Activated naive CD4-positive, alpha-beta T cell treated with anti-CD3 and anti-CD28 coated beads, Interleukin-2, amount 50 U/mL, for 72 hours (primary cell): ENCODE data around the gene PBX4. TPM values are rescaled to one million over a fixed set of nuclear protein-coding genes. Genes with fewer than 3 reads are reported as not detected.
A peak's percentile ranks its signal among the peaks of the same experiment; 100 is the strongest.

Experiments used
- ATAC-seq, 2 donors: fragments of 150-1000 bp; cut with Tn5 transposase; 2 replicates each; pipeline ENCODE4 v1.10.0; 2021; ENCODE audit warnings: mild to moderate bottlenecking in 2 of 2, moderate library complexity in 2 of 2
- DNase-seq, 2 donors: peaks; one replicate each; pipeline ENCODE4 v3.0.0; 2021 to 2022; ENCODE audit warnings: low spot score in 2 of 2
- H3K27ac Mint-ChIP-seq, 2 donors: one replicate each; pipeline ENCODE4 v1.8.0; 2022; ENCODE audit warnings: mild to moderate bottlenecking in 2 of 2, mixed read lengths in 2 of 2
- H3K36me3 Mint-ChIP-seq, 2 donors: one replicate each; pipeline ENCODE4 v1.8.0; 2022; ENCODE audit warnings: mixed read lengths in 2 of 2
- H3K9me3 Mint-ChIP-seq, 2 donors: one replicate each; pipeline ENCODE4 v1.8.0; 2022; ENCODE audit warnings: mixed read lengths in 2 of 2
- total RNA-seq, 2 donors: library from RNA; stranded (reverse); gene quantifications; one replicate each; pipeline ENCODE4 v1.2.3, GENCODE V29; 2022

Gene PBX4
- total RNA-seq, 2 donors from 2014 or later = 27.6 to 37.3 TPM

GRCh38 chr19:19635313-19635702, 16.8 kb upstream of the PBX4 start:
- DNase-seq (no peak), ATAC-seq (no peak)
- Mint-ChIP-seq H3K9me3 (no peaks in the 10 kb centered on the region), H3K27ac (peak overlapping the region; percentile 58 to 92), H3K36me3 (peaks cover 9 to 29% of the 10 kb centered on the region in 2 donors)

GRCh38 chr19:19634516-19635312, 16.2 kb upstream of the PBX4 start:
- H3K36me3 Mint-ChIP-seq = peaks cover 9 to 29% of the 10 kb centered on the region in 2 donors
- H3K27ac Mint-ChIP-seq = peak overlapping the region; percentile 32 to 92
- H3K9me3 Mint-ChIP-seq = no peaks in the 10 kb centered on the region
- no peak for DNase-seq
- no peak for ATAC-seq

GRCh38 chr19:19633711-19634515, 15.4 kb upstream of the PBX4 start:
- peaks cover 9 to 29% of the 10 kb centered on the region in 2 donors for H3K36me3 Mint-ChIP-seq
- H3K9me3 Mint-ChIP-seq = no peaks in the 10 kb centered on the region
- ATAC-seq (no peak), DNase-seq (no peak)
- peak overlapping the region; percentile 24 to 32 for H3K27ac Mint-ChIP-seq

- peaks cover 9 to 25% of the 10 kb centered on the region in 2 donors for H3K36me3 Mint-ChIP-seq
Observed at GRCh38 chr19:19632661-19633060, 14.2 kb upstream of the PBX4 start.

GRCh38 chr19:19631346-19631745, 12.9 kb upstream of the PBX4 start:
- Mint-ChIP-seq H3K9me3 (no peaks in the 10 kb centered on the region), H3K36me3 (peaks cover 22 to 35% of the 10 kb centered on the region in 2 donors), H3K27ac (peak overlapping the region in 1 of 2 donors; percentile 44)
- DNase-seq (no peak), ATAC-seq (no peak)

More at GRCh38 chr19:19632661-19633060, 14.2 kb upstream of the PBX4 start:
- DNase-seq (no peak), ATAC-seq (no peak)
- Mint-ChIP-seq H3K9me3 (no peaks in the 10 kb centered on the region), H3K27ac (peak overlapping the region in 1 of 2 donors; percentile 32)

- DNase-seq (no peak), ATAC-seq (no peak)
- Mint-ChIP-seq H3K36me3 (peaks cover 26 to 36% of the 10 kb centered on the region in 2 donors), H3K9me3 (no peaks in the 10 kb centered on the region), H3K27ac (peak overlapping the region in 1 of 2 donors; percentile 44)
Observed at GRCh38 chr19:19630426-19630825, 11.9 kb upstream of the PBX4 start.

GRCh38 chr19:19630062-19630414, 11.6 kb upstream of the PBX4 start:
- Mint-ChIP-seq H3K9me3 (no peaks in the 10 kb centered on the region), H3K36me3 (peaks cover 26 to 34% of the 10 kb centered on the region in 2 donors), H3K27ac (no peak overlapping the region)
- ATAC-seq (no peak), DNase-seq (no peak)

- DNase-seq = peak; percentile 25 to 70
- peak; percentile 35 to 62 for ATAC-seq
- H3K27ac Mint-ChIP-seq = peak overlapping the region; percentile 79 to 85
- peaks cover 18 to 33% of the 10 kb centered on the region in 2 donors for H3K36me3 Mint-ChIP-seq
- no peaks in the 10 kb centered on the region for H3K9me3 Mint-ChIP-seq
Observed at GRCh38 chr19:19628501-19629134, 10.1 kb upstream of the PBX4 start.

GRCh38 chr19:19627621-19628500, 9.4 kb upstream of the PBX4 start, which contains the start of gene LPAR2:
LPAR2 (minus strand) TSS chr19:19628220; CDS start chr19:19627275, 945 bp downstream.
- DNase-seq = peak; percentile 73 to 76
- Mint-ChIP-seq H3K36me3 (peaks cover 18 to 26% of the 10 kb centered on the region in 2 donors), H3K27ac (peak within 1 kb of the TSS; percentile 88 to 98)

GRCh38 chr19:19626516-19627472, 8.3 kb upstream of the PBX4 start:
- ATAC-seq = no peak

More at GRCh38 chr19:19627621-19628500, 9.4 kb upstream of the PBX4 start, which contains the start of gene LPAR2:
- no peaks in the 10 kb centered on the region for H3K9me3 Mint-ChIP-seq
- peak; percentile 61 to 82 for ATAC-seq

GRCh38 chr19:19624032-19624570, 5.6 kb upstream of the PBX4 start:
- peaks cover 18 to 23% of the 10 kb centered on the region in 2 donors for H3K36me3 Mint-ChIP-seq
- peak overlapping the region in 1 of 2 donors; percentile 21 for H3K27ac Mint-ChIP-seq
- DNase-seq (no peak), ATAC-seq (no peak)
- H3K9me3 Mint-ChIP-seq = no peaks in the 10 kb centered on the region

More at GRCh38 chr19:19626516-19627472, 8.3 kb upstream of the PBX4 start:
- H3K36me3 Mint-ChIP-seq = peaks cover 18 to 23% of the 10 kb centered on the region in 2 donors
- no peak for DNase-seq
- H3K27ac Mint-ChIP-seq = peak overlapping the region; percentile 88 to 98
- H3K9me3 Mint-ChIP-seq = no peaks in the 10 kb centered on the region

GRCh38 chr19:19623383-19623782, 4.9 kb upstream of the PBX4 start:
- peak overlapping the region; percentile 21 to 50 for H3K27ac Mint-ChIP-seq
- ATAC-seq = no peak
- no peaks in the 10 kb centered on the region for H3K9me3 Mint-ChIP-seq
- no peak for DNase-seq
- H3K36me3 Mint-ChIP-seq = peaks cover 18 to 23% of the 10 kb centered on the region in 2 donors

- Mint-ChIP-seq H3K36me3 (peaks cover 8 to 16% of the 10 kb centered on the region in 2 donors), H3K27ac (peak overlapping the region in 1 of 2 donors; percentile 89), H3K9me3 (no peaks in the 10 kb centered on the region)
- ATAC-seq (no peak), DNase-seq (no peak)
Observed at GRCh38 chr19:19619849-19620210, 1.3 kb upstream of the PBX4 start.

- peak overlapping the region; percentile 89 to 97 for H3K27ac Mint-ChIP-seq
- H3K9me3 Mint-ChIP-seq = no peaks in the 10 kb centered on the region
- DNase-seq (no peak), ATAC-seq (no peak)
- peaks cover 8 to 12% of the 10 kb centered on the region in 2 donors for H3K36me3 Mint-ChIP-seq
Observed at GRCh38 chr19:19619181-19619848, 828 bp upstream of the PBX4 start.
